ENCODE data around the gene SLC37A4. TPM values are rescaled to one million over a fixed set of nuclear protein-coding genes. Genes with fewer than 3 reads are reported as not detected.
"Not testable (repeated sequence)": the region's sequence is repeated elsewhere in the genome, so short reads cannot be mapped to it uniquely, and the experiment has no call there.

Gene SLC37A4
- total and polyA plus RNA-seq, 10 donors = 8.2 to 26.0 (median 13.9) TPM

DNA sequence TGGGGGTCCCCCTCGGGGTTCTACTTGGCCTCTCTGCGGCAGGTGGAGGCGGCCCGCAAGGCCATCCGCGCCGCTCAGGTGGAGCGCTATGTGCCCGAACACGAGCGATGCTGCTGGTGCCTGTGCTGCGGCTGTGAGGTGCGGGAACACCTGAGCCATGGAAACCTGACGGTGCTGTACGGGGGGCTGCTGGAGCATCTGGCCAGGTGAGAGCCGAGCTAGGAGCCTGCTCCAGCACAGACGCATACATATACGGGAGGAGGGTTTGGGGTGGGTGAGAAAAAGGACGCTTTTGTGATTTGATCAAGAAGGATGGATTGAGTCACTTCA, 32.3 kb downstream of the SLC37A4 start:
- TF ChIP-seq POLR2A (IDR thresholded peaks at IDR 0.05) (no peak), POLR2AphosphoS5 (IDR thresholded peaks at IDR 0.05) (no peak)
- TF ChIP-seq, protein P1, sequence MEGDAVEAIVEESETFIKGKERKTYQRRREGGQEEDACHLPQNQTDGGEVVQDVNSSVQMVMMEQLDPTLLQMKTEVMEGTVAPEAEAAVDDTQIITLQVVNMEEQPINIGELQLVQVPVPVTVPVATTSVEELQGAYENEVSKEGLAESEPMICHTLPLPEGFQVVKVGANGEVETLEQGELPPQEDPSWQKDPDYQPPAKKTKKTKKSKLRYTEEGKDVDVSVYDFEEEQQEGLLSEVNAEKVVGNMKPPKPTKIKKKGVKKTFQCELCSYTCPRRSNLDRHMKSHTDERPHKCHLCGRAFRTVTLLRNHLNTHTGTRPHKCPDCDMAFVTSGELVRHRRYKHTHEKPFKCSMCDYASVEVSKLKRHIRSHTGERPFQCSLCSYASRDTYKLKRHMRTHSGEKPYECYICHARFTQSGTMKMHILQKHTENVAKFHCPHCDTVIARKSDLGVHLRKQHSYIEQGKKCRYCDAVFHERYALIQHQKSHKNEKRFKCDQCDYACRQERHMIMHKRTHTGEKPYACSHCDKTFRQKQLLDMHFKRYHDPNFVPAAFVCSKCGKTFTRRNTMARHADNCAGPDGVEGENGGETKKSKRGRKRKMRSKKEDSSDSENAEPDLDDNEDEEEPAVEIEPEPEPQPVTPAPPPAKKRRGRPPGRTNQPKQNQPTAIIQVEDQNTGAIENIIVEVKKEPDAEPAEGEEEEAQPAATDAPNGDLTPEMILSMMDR (IDR thresholded peaks at IDR 0.05 in 8 of 11, conservative IDR thresholded peaks at IDR 0.05 in 3 of 11) = no peak
- Histone ChIP-seq H3K27ac (peak overlapping the region; percentile 67 to 90 (median 86)), H3K36me3 (peaks cover 0 to 44% (median 27%) of the 10 kb centered on the region in 6 donors), H3K9me3 (no peaks in the 10 kb centered on the region), H3K27me3 (replicated peaks in 1 of 7) (no peaks in the 10 kb centered on the region), H3K4me3 (peak overlapping the region; percentile 62 to 87 (median 81)), H3K4me1 (peaks cover 17 to 53% (median 35%) of the 10 kb centered on the region in 6 donors)
- intact Hi-C loops (cut with DNase I; ENCODE audit: low total_unique reads) = no loop called here
- no peak for DNase-seq
- WGBS, 5 donors = 3 to 6% (median 4%) methylated on average over 15 to 19 of the region's 19 CpGs

DNA sequence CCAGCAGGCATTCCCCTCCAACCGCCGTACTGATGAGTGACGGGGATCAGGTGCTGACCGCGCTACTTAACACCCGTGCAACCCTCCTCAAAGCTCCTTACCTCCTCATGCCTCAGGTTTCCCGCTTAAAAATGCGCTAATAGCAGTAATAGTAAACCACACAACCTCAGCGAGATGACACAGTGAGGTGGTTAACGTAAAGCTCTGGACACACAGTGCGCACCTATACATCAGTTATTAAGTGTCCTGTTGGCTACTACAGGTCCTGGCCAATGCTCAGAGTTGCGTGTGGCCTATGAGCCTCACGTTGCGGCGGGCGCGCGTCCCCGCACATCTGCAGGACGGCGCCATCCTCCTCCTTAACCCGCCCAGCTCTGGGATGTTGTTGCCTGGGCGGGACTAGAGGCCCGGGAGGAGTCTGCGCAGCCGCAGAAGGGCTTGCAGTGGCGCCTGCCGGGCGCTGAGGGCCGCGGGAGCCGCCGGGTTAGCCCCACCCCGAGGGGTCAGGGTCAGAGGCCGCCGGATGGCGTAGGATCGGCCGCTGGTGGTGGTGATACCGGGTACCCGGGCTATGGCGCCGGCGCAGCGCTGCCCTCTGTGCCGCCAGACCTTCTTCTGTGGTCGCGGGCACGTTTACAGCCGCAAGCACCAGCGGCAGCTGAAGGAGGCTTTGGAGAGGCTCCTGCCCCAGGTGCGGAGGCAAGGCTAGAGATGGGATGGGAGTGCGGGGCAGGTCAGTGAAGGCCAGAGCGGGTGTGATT, 32.9 kb downstream of the SLC37A4 start, which contains the start of gene CENATAC:
Gene CENATAC, plus strand, starts transcription at position 512 of the 761 bp plus-strand sequence. Its CDS starts 60 bp downstream, at position 572.
- Histone ChIP-seq H3K9me3 (no peaks in the 10 kb centered on the region), H3K27ac (peak within 1 kb of the TSS; percentile 67 to 90 (median 86)), H3K4me1 (peaks cover 17 to 53% (median 35%) of the 10 kb centered on the region in 6 donors), H3K36me3 (peaks cover 0 to 39% (median 22%) of the 10 kb centered on the region in 6 donors), H3K27me3 (replicated peaks in 1 of 7) (no peaks in the 10 kb centered on the region), H3K4me3 (peak within 1 kb of the TSS; percentile 62 to 87 (median 81))
- WGBS, 5 donors = 0 to 1% (median 1%) methylated on average over 32 to 54 of the region's 54 CpGs
- peak; percentile 99 for DNase-seq
- intact Hi-C loops (cut with DNase I; ENCODE audit: low total_unique reads) = no loop called here
- peak in 1 of 3 donors; percentile 36 for TF ChIP-seq POLR2A (IDR thresholded peaks at IDR 0.05)
- TF ChIP-seq, protein P1 (IDR thresholded peaks at IDR 0.05 in 8 of 11, conservative IDR thresholded peaks at IDR 0.05 in 3 of 11) = peak in 9 of 11 experiments; percentile 1 to 70 (median 44)
- TF ChIP-seq POLR2AphosphoS5 (IDR thresholded peaks at IDR 0.05) = peak; percentile 92 to 96 (median 95)

DNA sequence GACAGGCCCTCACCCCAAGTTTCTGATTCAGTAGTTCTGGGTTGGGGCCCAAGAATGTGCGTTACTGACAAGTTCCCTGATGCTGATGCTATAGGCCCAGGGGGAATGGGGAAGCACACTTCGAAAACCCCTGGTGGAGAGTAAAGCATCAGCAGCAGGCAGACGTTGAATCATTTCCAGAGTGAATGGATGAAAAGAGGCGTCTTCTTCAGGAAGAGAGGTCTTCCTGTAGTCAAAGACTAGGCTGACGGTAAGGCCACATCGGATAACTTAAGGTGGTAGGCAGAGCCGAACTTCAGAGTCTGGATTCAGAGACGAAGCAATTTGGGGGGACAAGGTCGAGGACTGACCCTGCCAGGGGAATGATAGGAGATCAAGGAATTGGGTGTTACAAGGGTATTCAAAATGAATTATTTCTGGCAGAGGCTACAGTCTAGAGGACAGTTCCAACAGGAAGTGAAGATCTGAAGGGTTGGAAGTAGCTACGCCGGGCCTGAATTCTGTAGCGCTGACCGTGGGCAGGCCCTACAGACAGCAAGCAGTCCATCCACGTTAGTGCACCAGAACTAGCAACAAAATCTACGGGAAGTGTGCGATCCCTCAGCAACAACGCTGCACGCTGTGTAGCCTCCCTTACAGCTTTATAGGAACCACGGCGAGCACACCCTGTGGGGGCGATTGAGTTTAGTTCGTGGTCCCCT, 33.6 kb downstream of the SLC37A4 start:
- intact Hi-C loops (cut with DNase I; ENCODE audit: low total_unique reads) = no loop called here
- WGBS, 5 donors = 6 to 9% (median 8%) methylated on average over 22 of the region's 22 CpGs
- peaks cover 17 to 53% (median 35%) of the 10 kb centered on the region in 6 donors for H3K4me1 ChIP-seq
- H3K27me3 ChIP-seq (replicated peaks in 1 of 7) = no peaks in the 10 kb centered on the region
- peak overlapping the region; percentile 67 to 90 (median 86) for H3K27ac ChIP-seq
- peak overlapping the region; percentile 62 to 87 (median 81) for H3K4me3 ChIP-seq
- H3K36me3 ChIP-seq = peaks cover 0 to 31% (median 15%) of the 10 kb centered on the region in 6 donors
- H3K9me3 ChIP-seq = no peaks in the 10 kb centered on the region
- DNase-seq = peak; percentile 73
- TF ChIP-seq POLR2A (IDR thresholded peaks at IDR 0.05) (no peak), POLR2AphosphoS5 (IDR thresholded peaks at IDR 0.05) (no peak)
- TF ChIP-seq, protein P1 (IDR thresholded peaks at IDR 0.05 in 8 of 11, conservative IDR thresholded peaks at IDR 0.05 in 3 of 11) = peak in 2 of 11 experiments; percentile 19 to 28

DNA sequence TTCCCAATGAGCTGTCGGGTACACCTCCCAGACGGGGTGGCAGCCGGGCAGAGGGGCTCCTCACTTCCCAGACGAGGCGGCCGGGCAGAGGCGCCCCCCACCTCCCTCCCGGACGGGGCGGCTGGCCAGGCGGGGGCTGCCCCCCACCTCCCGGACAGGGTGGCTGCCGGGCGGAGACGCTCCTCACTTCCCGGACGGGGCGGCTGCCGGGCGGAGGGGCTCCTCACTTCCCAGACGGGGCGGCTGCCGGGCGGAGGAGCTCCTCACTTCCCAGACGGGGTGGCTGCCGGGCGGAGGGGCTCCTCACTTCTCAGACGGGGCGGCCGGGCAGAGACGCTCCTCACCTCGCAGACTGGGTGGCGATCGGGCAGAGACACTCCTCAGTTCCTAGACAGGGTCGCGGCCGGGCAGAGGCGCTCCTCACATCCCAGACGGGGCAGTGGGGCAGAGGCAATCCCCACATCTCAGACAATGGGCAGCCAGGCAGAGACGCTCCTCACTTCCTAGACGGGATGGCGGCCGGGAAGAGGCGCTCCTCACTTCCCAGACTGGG, 39.1 kb downstream of the SLC37A4 start:
- H3K36me3 ChIP-seq; H3K4me1 ChIP-seq; H3K4me3 ChIP-seq; H3K27me3 ChIP-seq (replicated peaks in 1 of 7); intact Hi-C loops (cut with DNase I; ENCODE audit: low total_unique reads); H3K9me3 ChIP-seq; H3K27ac ChIP-seq: not testable (repeated sequence)
- 94 to 98% (median 96%) methylated on average over 23 to 44 of the region's 44 CpGs for WGBS, 5 donors
- DNase-seq = peak; percentile 29
